ENCODE measurements around the gene CADPS2.

DNA sequence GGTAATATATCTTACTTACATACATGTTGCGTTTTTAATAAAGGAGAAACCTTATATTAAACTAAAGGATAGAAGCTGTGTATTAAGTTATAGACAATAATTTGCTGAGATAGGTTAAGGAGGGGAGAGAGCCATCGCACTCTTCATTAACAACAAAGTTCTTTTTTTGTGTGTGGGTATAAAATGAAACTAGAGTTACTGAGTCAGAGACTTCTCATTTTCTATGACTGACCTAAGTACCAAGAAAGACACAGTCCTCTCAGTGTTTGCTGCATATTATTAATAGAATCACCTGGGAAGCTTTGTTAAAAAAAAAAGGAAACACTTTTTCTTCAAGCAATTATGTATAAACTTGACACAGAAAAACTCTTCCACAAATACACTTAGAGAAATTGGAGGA lies 613.1 kb downstream of the CADPS2 start:
- TF ChIP-seq POLR2A (IDR thresholded peaks at IDR 0.05; ENCODE audit: low read depth, low read length) (no peak), TAF1 (IDR thresholded peaks at IDR 0.05; ENCODE audit: borderline replicate concordance, low read depth, low read length) (no peak), POLR2AphosphoS5 (IDR thresholded peaks at IDR 0.05; ENCODE audit: low read depth, low read length) (no peak)
